K562 (cell line): ENCODE measurements around the gene FGF11. TPM values are rescaled to one million over a fixed set of nuclear protein-coding genes. Genes with fewer than 3 reads are reported as not detected.
A peak's percentile ranks its signal among the peaks of the same experiment; 100 is the strongest.

ENCODE experiments used
- ATAC-seq: fragments of 200-7000 bp; cut with Tn5 transposase; 3 replicates; pipeline ENCODE4 v1.9.1; 2020; ENCODE audit warnings: moderate library complexity
- BruUV-seq: library from RNA; stranded (reverse); fragments of 400-500 nt; replicated peaks from 2 replicates; lab custom pipeline; 2021; lab: Mats Ljungman, UMichigan
- CTCF ChIA-PET: fragments of 300-600 bp; formaldehyde crosslinking; extraction: SDS; loops from one replicate; lab custom pipeline; 2021; ENCODE audit warnings: low intra/inter-chr PET ratio; lab: Yijun Ruan, JAX
- POLR2A ChIA-PET: fragments of 300-600, 350-650 bp; sonication (Branson Sonifier 250); formaldehyde crosslinking; extraction: SDS; loops from one replicate; lab custom pipeline; 2021; ENCODE audit warnings: antibody characterized with exemption, inconsistent platforms; lab: Yijun Ruan, JAX
- DNase-seq, 4 experiments: peaks; one replicate each; pipeline versions ENCODE4 v3.0.0 to v3.0.0-alpha.2; 2011 to 2018; ENCODE audit warnings: low spot score in 3 of 4, mixed read lengths in 3 of 4; ENCODE audit errors: extremely low read depth in 1 of 4
- FAIRE-seq: peaks from 2 replicates; lab custom pipeline; 2011; peaks lifted over from hg19 to GRCh38; lab: Jason Lieb, UNC
- H2AFZ ChIP-seq: 2 replicates; pipeline ENCODE4 v1.6.0; 2011; ENCODE audit warnings: low read depth, low read length, control low read depth, inconsistent platforms
- H3K27ac ChIP-seq: fragments of 200-600 bp; 3 replicates; pipeline ENCODE4 v1.8.0; 2011; ENCODE audit warnings: low read depth, mild to moderate bottlenecking, control low read depth, inconsistent platforms, low read length, moderate library complexity, mixed read lengths; ENCODE audit errors: extremely low read depth
- H3K27me3 ChIP-seq, 2 experiments: fragments of 300-600 bp in 1 of 2; 2 replicates in 1 of 2; 3 replicates in 1 of 2; pipeline versions ENCODE4 v1.6.0 to v1.8.0; 2011; ENCODE audit warnings: inconsistent platforms in 2 of 2, low read length in 2 of 2, mild to moderate bottlenecking in 1 of 2, mixed read lengths in 1 of 2, moderate library complexity in 1 of 2; ENCODE audit not compliant: control insufficient read depth in 2 of 2, insufficient read depth in 2 of 2
- H3K36me3 ChIP-seq: fragments of 300-600 bp; 3 replicates; pipeline ENCODE4 v1.8.0; 2011; ENCODE audit warnings: mild to moderate bottlenecking, low read length, inconsistent platforms; ENCODE audit not compliant: control insufficient read depth, insufficient read depth
- H3K4me1 ChIP-seq, 2 experiments: fragments of 200-600 bp in 1 of 2; replicated peaks in 1 of 2; 2 replicates in 1 of 2; 3 replicates in 1 of 2; pipeline versions ENCODE4 v1.5.1 to v1.8.0; 2011; ENCODE audit warnings: inconsistent platforms in 2 of 2, low read length in 2 of 2, mild to moderate bottlenecking in 1 of 2, mixed read lengths in 1 of 2, moderate library complexity in 1 of 2; ENCODE audit not compliant: control insufficient read depth in 2 of 2, insufficient read depth in 2 of 2
- H3K4me2 ChIP-seq: 2 replicates; pipeline ENCODE4 v1.6.1; 2011; ENCODE audit warnings: low read length, control low read depth, inconsistent platforms, mixed read lengths; ENCODE audit not compliant: insufficient read depth
- H3K4me3 ChIP-seq: fragments of 200-600 bp; sonication (generic), shearing (Covaris generic); 2 replicates; pipeline ENCODE4 v1.5.1; 2016; ENCODE audit warnings: control low read depth, inconsistent platforms
- H3K79me2 ChIP-seq: fragments of 200-600 bp; 3 replicates; pipeline ENCODE4 v1.8.0; 2011; ENCODE audit warnings: low read length, inconsistent platforms; ENCODE audit not compliant: control insufficient read depth, insufficient read depth
- H3K9ac ChIP-seq, 2 experiments: 2 replicates each; pipeline versions ENCODE4 v1.6.0 to v1.6.1; 2011; ENCODE audit warnings: low read depth in 2 of 2, low read length in 2 of 2, control low read depth in 1 of 2, inconsistent platforms in 1 of 2, mild to moderate bottlenecking in 1 of 2, mixed read lengths in 1 of 2; ENCODE audit not compliant: insufficient read depth in 1 of 2
- H3K9me1 ChIP-seq: one replicate; pipeline ENCODE4 v1.6.0; 2011; ENCODE audit warnings: inconsistent platforms, mild to moderate bottlenecking, low read length, moderate library complexity; ENCODE audit not compliant: control insufficient read depth, insufficient read depth
- H3K9me3 ChIP-seq: replicated peaks from 2 replicates; pipeline ENCODE4 v1.5.1; 2011; ENCODE audit warnings: low read depth, low read length, inconsistent platforms; ENCODE audit not compliant: control insufficient read depth, insufficient read depth
- H4K20me1 ChIP-seq: replicated peaks from 2 replicates; pipeline ENCODE4 v1.6.1; 2011; ENCODE audit warnings: low read length, inconsistent platforms, mixed read lengths; ENCODE audit not compliant: control insufficient read depth, insufficient read depth
- BACH1 ChIP-seq: fragments of 200-800 bp; sonication (Bioruptor generic); IDR thresholded peaks from 2 replicates; pipeline ENCODE4 v1.6.1; 2016; ENCODE audit warnings: missing genetic modification characterization, missing compliant biosample characterization
- ETV5 ChIP-seq: sonication (generic); formaldehyde crosslinking; IDR thresholded peaks from 2 replicates; pipeline ENCODE4 v1.4.0; 2020; ENCODE audit warnings: low read depth, mild to moderate bottlenecking, missing genetic modification reagents
- GATA2 ChIP-seq: sonication (generic); formaldehyde crosslinking; IDR thresholded peaks from 2 replicates; pipeline ENCODE4 v1.4.0; 2020; ENCODE audit warnings: mild to moderate bottlenecking, missing genetic modification reagents
- GTF2B ChIP-seq: IDR thresholded peaks from 2 replicates; pipeline ENCODE4 v1.6.1; 2011; ENCODE audit not compliant: insufficient read length; ENCODE audit errors: extremely low read depth
- HMGN3 ChIP-seq: IDR thresholded peaks from 2 replicates; pipeline ENCODE4 v1.6.1; 2011; ENCODE audit warnings: borderline replicate concordance, low read depth, mild to moderate bottlenecking, mixed read lengths, low read length; ENCODE audit not compliant: insufficient read length; ENCODE audit errors: extremely low read depth
- HNRNPL ChIP-seq: fragments of 200-400 bp; formaldehyde crosslinking; IDR thresholded peaks from 2 replicates; pipeline ENCODE4 v1.6.1; 2017; ENCODE audit warnings: low read depth, mild to moderate bottlenecking, low read length
- HSF4 ChIP-seq: fragments of 250-450 bp; sonication (Bioruptor Pico); IDR thresholded peaks from 2 replicates; pipeline ENCODE4 v2.1.2; 2022; ENCODE audit warnings: mild to moderate bottlenecking, moderate library complexity, borderline replicate concordance
- MEF2A ChIP-seq: IDR thresholded peaks from 2 replicates; pipeline ENCODE4 v1.6.1; 2011; ENCODE audit warnings: low read depth, mild to moderate bottlenecking, low read length, moderate library complexity; ENCODE audit not compliant: control insufficient read depth
- MTA3 ChIP-seq: fragments of 450-650 bp; formaldehyde crosslinking; IDR thresholded peaks from 2 replicates; pipeline ENCODE4 v1.6.1; 2017; ENCODE audit warnings: mild to moderate bottlenecking, borderline replicate concordance
- NFIC ChIP-seq: fragments of 450-650 bp; IDR thresholded peaks from 2 replicates; pipeline ENCODE4 v1.6.1; 2017; ENCODE audit warnings: mild to moderate bottlenecking, inconsistent platforms
- OTX1 ChIP-seq: fragments of 450-650 bp; formaldehyde crosslinking; IDR thresholded peaks from 2 replicates; pipeline ENCODE4 v1.4.0; 2022; ENCODE audit warnings: mild to moderate bottlenecking
- POLR3G ChIP-seq: IDR thresholded peaks from 2 replicates; pipeline ENCODE4 v1.6.1; 2011; ENCODE audit not compliant: insufficient read length, insufficient replicate concordance; ENCODE audit errors: extremely low read depth
- RAD51 ChIP-seq: fragments of 450-650 bp; IDR thresholded peaks from 2 replicates; pipeline ENCODE4 v1.7.1; 2016; ENCODE audit warnings: low read depth, mild to moderate bottlenecking, borderline replicate concordance
- SOX6 ChIP-seq: fragments of 450-650 bp; IDR thresholded peaks from 2 replicates; pipeline ENCODE4 v1.6.1; 2014; ENCODE audit warnings: mild to moderate bottlenecking
- SREBF1 ChIP-seq: fragments of 150-350 bp; IDR thresholded peaks from 2 replicates; pipeline ENCODE4 v1.6.1; 2014; ENCODE audit warnings: antibody characterized with exemption, low read depth, low read length, borderline replicate concordance
- SUPT5H ChIP-seq: fragments of 450-650 bp; IDR thresholded peaks from 2 replicates; pipeline ENCODE4 v1.6.1; 2016
- TBP ChIP-seq: optimal IDR thresholded peaks from 2 replicates; pipeline ENCODE3; 2011; ENCODE audit warnings: low read depth, low read length, improper control_type of control experiment
- TCF7L2 ChIP-seq: fragments of 150-350 bp; IDR thresholded peaks from 2 replicates; pipeline ENCODE4 v1.6.1; 2016; ENCODE audit warnings: low read depth, mild to moderate bottlenecking, low read length, moderate library complexity
- TOE1 ChIP-seq, 2 experiments: fragments of 450-650 bp in 1 of 2; sonication (generic) in 1 of 2; formaldehyde crosslinking in 1 of 2; IDR thresholded peaks; 2 replicates each; pipeline versions ENCODE4 v1.7.1 to v1.8.0; 2016 to 2022; ENCODE audit warnings: borderline replicate concordance in 2 of 2, mild to moderate bottlenecking in 2 of 2, antibody characterized with exemption in 1 of 2, inconsistent platforms in 1 of 2, low read depth in 1 of 2, missing genetic modification reagents in 1 of 2, moderate library complexity in 1 of 2
- ZFPM2 ChIP-seq: fragments of 250-450 bp; sonication (Bioruptor Pico); IDR thresholded peaks from 2 replicates; pipeline ENCODE4 v1.5.1; 2022; ENCODE audit warnings: mild to moderate bottlenecking
- ZNF212 ChIP-seq: fragments of 450-650 bp; formaldehyde crosslinking; IDR thresholded peaks from 2 replicates; pipeline ENCODE4 v1.4.0; 2020; ENCODE audit warnings: mild to moderate bottlenecking
- WGBS: fragments of 100-300 bp; shearing (Covaris generic); methylation state at CpG from one replicate; pipeline ENCODE4 v1.1.6; 2016; ENCODE audit warnings: low coverage, mixed read lengths; ENCODE audit not compliant: insufficient coverage; ENCODE audit errors: missing lambda C conversion rate; 5-methylcytosine and 5-hydroxymethylcytosine counted together
- in situ Hi-C: fragments of 300-500 bp; cut with MboI; formaldehyde crosslinking; loops from 4 replicates; pipeline ENCODE4 v1.15.0; 2018; ENCODE audit warnings: inconsistent platforms, mixed read lengths
- intact Hi-C: fragments of 100-400 bp; cut with micrococcal nuclease; formaldehyde crosslinking; loops from 2 replicates; pipeline ENCODE4 v1.14.2; 2022
- polyA plus RNA-seq, 8 experiments: library from polyadenylated mRNA; depleted of rRNA in 4 of 8; stranded (reverse) in 5 of 8; unstranded in 3 of 8; fragments of >200 nt; fragmentation: Nextera tagmentation in 2 of 8; fragmentation: Illumina TruSeq in 1 of 8; extraction: Ambion mirVana in 2 of 8; extraction: Trizol in 1 of 8; gene quantifications; 2 replicates each; pipeline versions ENCODE4 v1.2.1 to v1.2.3, GENCODE V29; 2011 to 2014; ENCODE audit warnings: inconsistent platforms in 1 of 8, missing spikeins in 1 of 8
- total RNA-seq, 7 experiments: library from RNA; depleted of rRNA in 6 of 7; stranded (reverse); fragments of >200 nt in 6 of 7; fragmentation: Illumina TruSeq in 2 of 7; extraction: Trizol in 2 of 7; gene quantifications; 2 replicates each; pipeline versions ENCODE4 v1.2.1 to v1.2.3, GENCODE V29; 2011 to 2021; ENCODE audit warnings: low replicate concordance in 1 of 7

Gene FGF11
- total and polyA plus RNA-seq, 9 of the 15 experiments (the other 6 are each of a cell fraction or from before 2014, with no cell fraction given), result 1.2 to 7.5 (median 3.0) TPM

- TF ChIP-seq GTF2B, result no peak
- TF ChIP-seq MTA3, result 0 out of 2 replicates have a peak, but pooled peaks have one; percentile 26
- TF ChIP-seq SREBF1, result no peak
- 0 out of 2 replicates have a peak, but pooled peaks have one; percentile 28 for TF ChIP-seq TOE1 (IDR thresholded peaks at IDR 0.05; ENCODE audit: borderline replicate concordance)
- TF ChIP-seq TOE1 (CRISPR knock-in tag; IDR thresholded peaks at IDR 0.05; ENCODE audit: borderline replicate concordance, low read depth), result no peak
- no peak for TF ChIP-seq SUPT5H
- no peak for TF ChIP-seq ZNF212 (CRISPR knock-in tag)
Observed at GRCh38 chr17:7475764-7476422, 36.6 kb downstream of the FGF11 start (continued).

- DNase-seq, result peak in 2 of 4 experiments; percentile 20 to 45
- Histone ChIP-seq H3K27me3 (no peaks in the 10 kb centered on the region), H4K20me1 (0 out of 2 replicates have a peak, but pooled peaks cover 13% of the 10 kb centered on the region), H3K4me2 (peak overlapping the region; percentile 93), H3K4me1 (peaks cover 37 to 53% of the 10 kb centered on the region in 2 experiments), H3K4me3 (no peak overlapping the region), H3K9me3 (no peaks in the 10 kb centered on the region), H3K9me1 (no peaks in the 10 kb centered on the region), H3K36me3 (no peaks in the 10 kb centered on the region; the same call in 1 of the 3 replicates), H2AFZ (no peak overlapping the region), H3K79me2 (peaks cover 81% of the 10 kb centered on the region), H3K27ac (peak overlapping the region; percentile 92), H3K9ac (peak overlapping the region in 1 of 2 experiments; percentile 9; a peak in 2 of 4 replicates)
- POLR2A ChIA-PET, result interaction anchor here (0.5 to 2.6 kb wide), 10 partner anchors 9 to 255 kb away, joined by 3 to 13 read pairs (median 4); partner anchors contain the start of genes POLR2A and SPEM2
- WGBS, result 7% methylated on average over 3 of the region's 3 CpGs
- CTCF ChIA-PET, result no interaction called here
- peak; percentile 6 for ATAC-seq
- in situ Hi-C loops (no loop called here), intact Hi-C loops (no loop called here)
- BruUV-seq, result no TSS peak
- FAIRE-seq, result no peak
- TF ChIP-seq GATA2 (no peak), NFIC (no peak), TBP (peak; percentile 28), ZFPM2 (CRISPR knock-in tag) (no peak), MEF2A (no peak), HSF4 (CRISPR knock-in tag) (no peak), HMGN3 (no peak), POLR3G (no peak), HNRNPL (no peak), ETV5 (CRISPR knock-in tag) (peak; percentile 16; the same call in 1 of the 2 replicates), BACH1 (tag) (no peak), SOX6 (peak; percentile 5; the same call in 1 of the 2 replicates), OTX1 (no peak), RAD51 (no peak), TCF7L2 (no peak)
Observed at GRCh38 chr17:7476494-7476893, 37.2 kb downstream of the FGF11 start.
